ENCODE measurements around the gene ARL15. TPM values are rescaled to one million over a fixed set of nuclear protein-coding genes. Genes with fewer than 3 reads are reported as not detected.

Gene ARL15
- total RNA-seq, 1 experiment from 2014 or later: 13.0 TPM

DNA sequence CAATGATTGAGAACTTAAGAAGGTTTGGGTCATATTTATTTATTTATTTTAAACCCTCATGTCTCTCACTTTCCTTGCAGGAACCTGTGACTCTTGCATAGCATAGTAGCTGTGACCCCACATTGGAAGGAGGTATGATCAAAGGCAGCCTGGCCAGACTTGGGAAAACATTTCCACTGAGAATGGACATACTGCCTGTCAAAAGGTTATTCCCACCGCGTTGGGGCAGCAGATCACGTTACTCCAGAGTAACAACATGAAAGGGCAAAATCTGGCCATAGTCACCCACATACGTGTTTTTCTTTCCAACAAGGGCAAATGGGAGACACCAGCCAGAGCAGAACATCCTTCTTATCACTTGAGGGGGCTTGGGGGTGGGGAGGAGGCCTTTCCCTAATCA lies 95.7 kb downstream of the ARL15 start:
- no CpG with 5 or more reads among the region's 4 CpGs for WGBS (ENCODE audit: extremely low coverage, insufficient read length, low lambda C conversion rate)
- TF ChIP-seq, protein P1, sequence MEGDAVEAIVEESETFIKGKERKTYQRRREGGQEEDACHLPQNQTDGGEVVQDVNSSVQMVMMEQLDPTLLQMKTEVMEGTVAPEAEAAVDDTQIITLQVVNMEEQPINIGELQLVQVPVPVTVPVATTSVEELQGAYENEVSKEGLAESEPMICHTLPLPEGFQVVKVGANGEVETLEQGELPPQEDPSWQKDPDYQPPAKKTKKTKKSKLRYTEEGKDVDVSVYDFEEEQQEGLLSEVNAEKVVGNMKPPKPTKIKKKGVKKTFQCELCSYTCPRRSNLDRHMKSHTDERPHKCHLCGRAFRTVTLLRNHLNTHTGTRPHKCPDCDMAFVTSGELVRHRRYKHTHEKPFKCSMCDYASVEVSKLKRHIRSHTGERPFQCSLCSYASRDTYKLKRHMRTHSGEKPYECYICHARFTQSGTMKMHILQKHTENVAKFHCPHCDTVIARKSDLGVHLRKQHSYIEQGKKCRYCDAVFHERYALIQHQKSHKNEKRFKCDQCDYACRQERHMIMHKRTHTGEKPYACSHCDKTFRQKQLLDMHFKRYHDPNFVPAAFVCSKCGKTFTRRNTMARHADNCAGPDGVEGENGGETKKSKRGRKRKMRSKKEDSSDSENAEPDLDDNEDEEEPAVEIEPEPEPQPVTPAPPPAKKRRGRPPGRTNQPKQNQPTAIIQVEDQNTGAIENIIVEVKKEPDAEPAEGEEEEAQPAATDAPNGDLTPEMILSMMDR (conservative IDR thresholded peaks at IDR 0.05): no peak
- Mint-ChIP-seq H3K27me3 (ENCODE audit: low read depth) (no peaks in the 10 kb centered on the region), H3K9me3 (no peaks in the 10 kb centered on the region), H3K27ac (0 out of 7 replicates have a peak overlapping the region, but pooled peaks of 2 of the 3 experiments have one; percentile 20 to 50), H3K36me3 (ENCODE audit: insufficient read depth in 1 of 3, low read depth in 3 of 3) (no peaks in the 10 kb centered on the region), H3K4me3 (no peak overlapping the region), H3K4me1 (peaks cover 61 to 66% of the 10 kb centered on the region in 2 experiments)
- Histone ChIP-seq H2AFZ (ENCODE audit: low read length) (no peak overlapping the region), H3K14ac (ENCODE audit: insufficient read depth, low read length) (no peak overlapping the region), H3K79me2 (ENCODE audit: insufficient read depth, low read length) (no peaks in the 10 kb centered on the region), H3K4ac (ENCODE audit: low read depth, low read length) (no peak overlapping the region), H4K91ac (ENCODE audit: insufficient read length, low read depth, low read length) (no peak overlapping the region), H4K20me1 (ENCODE audit: control insufficient read depth, insufficient read depth, insufficient read length) (no peaks in the 10 kb centered on the region), H4K8ac (replicated peaks; ENCODE audit: insufficient read length, low read depth, low read length) (no peak overlapping the region), H2BK12ac (ENCODE audit: insufficient read length, low read depth, low read length) (peak overlapping the region; percentile 7), H3K27ac (ENCODE audit: insufficient read length, low read depth, low read length) (no peak overlapping the region), H2BK120ac (ENCODE audit: low read depth, low read length, poor library complexity, severe bottlenecking) (no peak overlapping the region), H3K23ac (ENCODE audit: insufficient read length, low read depth, low read length) (no peak overlapping the region), H3T11ph (ENCODE audit: low read length) (no peak overlapping the region), H3K4me2 (ENCODE audit: insufficient read depth, insufficient read length, low read length) (no peak overlapping the region), H3K4me1 (ENCODE audit: insufficient read depth, low read length) (peaks cover 19% of the 10 kb centered on the region), H3K27me3 (ENCODE audit: insufficient read depth, low read length) (no peaks in the 10 kb centered on the region), H3K79me1 (ENCODE audit: insufficient read depth, low read depth, low read length, poor library complexity, severe bottlenecking) (no peaks in the 10 kb centered on the region), H3K56ac (ENCODE audit: insufficient read length, low read depth, low read length) (no peak overlapping the region), H3K18ac (ENCODE audit: insufficient read length, low read depth, low read length) (no peak overlapping the region), H3K9ac (ENCODE audit: extremely low read depth, insufficient read length, low read length) (no peak overlapping the region), H2BK15ac (ENCODE audit: low read depth, low read length) (no peak overlapping the region), H3K9me3 (ENCODE audit: control insufficient read depth, low read depth, low read length) (no peaks in the 10 kb centered on the region), H2BK20ac (ENCODE audit: low read depth, low read length, poor library complexity, severe bottlenecking) (no peak overlapping the region), H3K23me2 (ENCODE audit: insufficient read length, low read depth, low read length, poor library complexity, severe bottlenecking) (no peaks in the 10 kb centered on the region), H2AK5ac (ENCODE audit: insufficient read length, low read length) (no peak overlapping the region), H4K5ac (ENCODE audit: insufficient read length, low read depth, low read length) (no peak overlapping the region), H2BK5ac (ENCODE audit: insufficient read length, low read length) (no peak overlapping the region)
- DNase-seq: no peak
